OCI-LY3 (cell line): Measurements from ENCODE around the gene EHD1.

Experiments used
- H2AFZ ChIP-seq: fragments of 200-600, 300-600 bp; shearing (Covaris generic); 2 replicates; pipeline ENCODE4 v1.6.0; 2014; ENCODE audit warnings: antibody characterized with exemption, low read depth, low read length
- H3K27ac ChIP-seq: fragments of 200-600, 300-600 bp; sonication (generic); 2 replicates; pipeline ENCODE4 v1.5.1; 2014; ENCODE audit warnings: mild to moderate bottlenecking, low read length, moderate library complexity, mixed read lengths
- H3K27me3 ChIP-seq: fragments of 200-600, 300-600 bp; sonication (generic); 2 replicates; pipeline ENCODE4 v1.6.1; 2014; ENCODE audit warnings: low read depth, low read length, mixed read lengths
- H3K36me3 ChIP-seq: fragments of 200-600, 300-600 bp; sonication (generic); replicated peaks from 2 replicates; pipeline ENCODE3; 2014; ENCODE audit warnings: low read depth, low read length, mixed read lengths
- H3K4me1 ChIP-seq: fragments of 300-600, 200-600 bp; sonication (generic); 2 replicates; pipeline ENCODE4 v1.6.1; 2014; ENCODE audit warnings: low read length, mixed read lengths
- H3K4me2 ChIP-seq: fragments of 200-600, 300-600 bp; sonication (generic); 2 replicates; pipeline ENCODE4 v1.6.1; 2014; ENCODE audit warnings: low read length, mixed read lengths
- H3K4me3 ChIP-seq: fragments of 300-600, 200-600 bp; sonication (generic); 2 replicates; pipeline ENCODE4 v1.5.1; 2014; ENCODE audit warnings: antibody characterized with exemption, mild to moderate bottlenecking, low read length, moderate library complexity
- H3K79me2 ChIP-seq: fragments of 300-600, 200-600 bp; shearing (Covaris generic); 2 replicates; pipeline ENCODE4 v1.6.1; 2014; ENCODE audit warnings: mild to moderate bottlenecking, low read length, mixed read lengths
- H3K9ac ChIP-seq: fragments of 300-600, 200-600 bp; shearing (Covaris generic); 2 replicates; pipeline ENCODE4 v1.6.0; 2014; ENCODE audit warnings: mild to moderate bottlenecking, low read length, moderate library complexity
- H3K9me3 ChIP-seq: fragments of 200-600, 300-600 bp; shearing (Covaris generic); 2 replicates; pipeline ENCODE4 v1.6.1; 2014; ENCODE audit warnings: low read length, mixed read lengths; ENCODE audit not compliant: insufficient read depth
- H4K20me1 ChIP-seq: fragments of 200-600, 300-600 bp; sonication (generic); 2 replicates; pipeline ENCODE4 v1.6.1; 2016; ENCODE audit warnings: low read length, mixed read lengths; ENCODE audit not compliant: insufficient read depth
- CTCF ChIP-seq: fragments of 200-600, 300-600 bp; sonication (generic); IDR thresholded peaks from 2 replicates; pipeline ENCODE4 v1.5.1; 2014; ENCODE audit warnings: antibody characterized with exemption, low read length, low read depth
- EZH2phosphoT487 ChIP-seq: fragments of 200-600 bp; shearing (Covaris generic); IDR thresholded peaks from 2 replicates; pipeline ENCODE4 v1.6.1; 2018; ENCODE audit warnings: antibody characterized with exemption, mixed run types, low read depth

The EHD1 gene

GRCh38 chr11:64875369-64876228, 2.8 kb downstream of the EHD1 start:
- peaks cover 40% of the 10 kb centered on the region for H3K4me1 ChIP-seq

GRCh38 chr11:64874308-64875240, 3.8 kb downstream of the EHD1 start:
- Histone ChIP-seq H3K27ac (no peak overlapping the region), H3K9me3 (no peaks in the 10 kb centered on the region), H3K4me3 (no peak overlapping the region), H2AFZ (no peak overlapping the region), H3K27me3 (no peaks in the 10 kb centered on the region), H4K20me1 (peaks cover 75% of the 10 kb centered on the region), H3K4me1 (peaks cover 29% of the 10 kb centered on the region), H3K79me2 (peaks cover 83% of the 10 kb centered on the region), H3K36me3 (peaks cover 71% of the 10 kb centered on the region), H3K4me2 (no peak overlapping the region), H3K9ac (no peak overlapping the region)
- TF ChIP-seq CTCF (no peak), EZH2phosphoT487 (no peak)

More at GRCh38 chr11:64875369-64876228, 2.8 kb downstream of the EHD1 start:
- H4K20me1 ChIP-seq = peaks cover 64% of the 10 kb centered on the region
- H3K4me3 ChIP-seq = peak overlapping the region; percentile 82
- H2AFZ ChIP-seq = no peak overlapping the region
- peaks cover 76% of the 10 kb centered on the region for H3K79me2 ChIP-seq
- TF ChIP-seq EZH2phosphoT487 (no peak), CTCF (no peak)
- H3K36me3 ChIP-seq = peaks cover 60% of the 10 kb centered on the region
- H3K9ac ChIP-seq = peak overlapping the region; percentile 87
- H3K27ac ChIP-seq = no peak overlapping the region
- H3K9me3 ChIP-seq = no peaks in the 10 kb centered on the region
- peak overlapping the region; percentile 95 for H3K4me2 ChIP-seq
- no peaks in the 10 kb centered on the region for H3K27me3 ChIP-seq

- Histone ChIP-seq H3K9ac (no peak overlapping the region), H3K4me1 (peaks cover 26% of the 10 kb centered on the region), H4K20me1 (peaks cover 91% of the 10 kb centered on the region), H3K79me2 (peaks cover 88% of the 10 kb centered on the region), H3K4me3 (no peak overlapping the region), H2AFZ (no peak overlapping the region), H3K9me3 (no peaks in the 10 kb centered on the region), H3K36me3 (peaks cover 87% of the 10 kb centered on the region), H3K27ac (no peak overlapping the region), H3K4me2 (no peak overlapping the region), H3K27me3 (no peaks in the 10 kb centered on the region)
- TF ChIP-seq CTCF (no peak), EZH2phosphoT487 (no peak)
Observed at GRCh38 chr11:64872790-64873488, 5.5 kb downstream of the EHD1 start.
